ENCODE results near the gene DMXL2.

DMXL2 gene

DNA sequence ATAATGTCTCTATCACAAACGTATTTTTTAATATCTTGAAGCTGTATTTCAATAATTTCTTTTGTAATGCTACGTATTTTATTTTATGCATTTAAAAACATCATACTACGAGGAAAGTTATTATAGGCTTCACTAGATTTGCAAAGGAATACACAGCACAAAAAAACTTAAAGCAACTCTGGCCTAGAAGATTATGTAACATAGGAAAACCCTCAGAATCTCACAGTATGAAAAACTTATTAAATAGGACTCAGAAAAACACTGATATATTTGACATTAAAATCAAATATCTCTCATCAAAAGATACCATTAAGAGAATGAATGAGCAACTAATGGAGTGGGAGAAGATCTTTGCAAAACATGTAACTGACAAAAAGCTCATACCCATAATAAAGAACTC, 63.7 kb downstream of the DMXL2 start:
- H3K4me3 ChIP-seq (ENCODE audit: low read depth, low read length) = no peak overlapping the region
- TF ChIP-seq, protein P1, sequence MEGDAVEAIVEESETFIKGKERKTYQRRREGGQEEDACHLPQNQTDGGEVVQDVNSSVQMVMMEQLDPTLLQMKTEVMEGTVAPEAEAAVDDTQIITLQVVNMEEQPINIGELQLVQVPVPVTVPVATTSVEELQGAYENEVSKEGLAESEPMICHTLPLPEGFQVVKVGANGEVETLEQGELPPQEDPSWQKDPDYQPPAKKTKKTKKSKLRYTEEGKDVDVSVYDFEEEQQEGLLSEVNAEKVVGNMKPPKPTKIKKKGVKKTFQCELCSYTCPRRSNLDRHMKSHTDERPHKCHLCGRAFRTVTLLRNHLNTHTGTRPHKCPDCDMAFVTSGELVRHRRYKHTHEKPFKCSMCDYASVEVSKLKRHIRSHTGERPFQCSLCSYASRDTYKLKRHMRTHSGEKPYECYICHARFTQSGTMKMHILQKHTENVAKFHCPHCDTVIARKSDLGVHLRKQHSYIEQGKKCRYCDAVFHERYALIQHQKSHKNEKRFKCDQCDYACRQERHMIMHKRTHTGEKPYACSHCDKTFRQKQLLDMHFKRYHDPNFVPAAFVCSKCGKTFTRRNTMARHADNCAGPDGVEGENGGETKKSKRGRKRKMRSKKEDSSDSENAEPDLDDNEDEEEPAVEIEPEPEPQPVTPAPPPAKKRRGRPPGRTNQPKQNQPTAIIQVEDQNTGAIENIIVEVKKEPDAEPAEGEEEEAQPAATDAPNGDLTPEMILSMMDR (IDR thresholded peaks at IDR 0.05; ENCODE audit: low read depth, low read length) = no peak

DNA sequence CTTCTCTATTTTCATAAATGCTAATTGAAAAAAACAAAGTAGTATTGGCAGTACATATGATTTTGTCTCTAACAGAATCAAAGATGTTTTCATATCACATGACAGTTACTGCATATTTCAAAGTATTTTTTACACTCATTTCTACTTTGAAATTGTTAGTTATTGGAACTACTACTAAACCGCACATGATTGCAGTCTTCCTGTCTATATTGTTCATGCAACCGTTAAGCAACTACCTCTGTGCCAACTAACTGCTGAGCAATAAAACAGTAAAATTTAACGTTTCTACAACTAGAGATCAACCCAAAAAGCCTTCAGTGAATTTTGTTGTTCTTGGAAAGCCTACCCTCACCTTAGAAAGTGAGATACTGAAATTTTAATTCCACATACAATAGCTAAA, 64.2 kb downstream of the DMXL2 start:
- TF ChIP-seq, protein P1 (IDR thresholded peaks at IDR 0.05; ENCODE audit: low read depth, low read length) = no peak
- H3K4me3 ChIP-seq (ENCODE audit: low read depth, low read length) = no peak overlapping the region

DNA sequence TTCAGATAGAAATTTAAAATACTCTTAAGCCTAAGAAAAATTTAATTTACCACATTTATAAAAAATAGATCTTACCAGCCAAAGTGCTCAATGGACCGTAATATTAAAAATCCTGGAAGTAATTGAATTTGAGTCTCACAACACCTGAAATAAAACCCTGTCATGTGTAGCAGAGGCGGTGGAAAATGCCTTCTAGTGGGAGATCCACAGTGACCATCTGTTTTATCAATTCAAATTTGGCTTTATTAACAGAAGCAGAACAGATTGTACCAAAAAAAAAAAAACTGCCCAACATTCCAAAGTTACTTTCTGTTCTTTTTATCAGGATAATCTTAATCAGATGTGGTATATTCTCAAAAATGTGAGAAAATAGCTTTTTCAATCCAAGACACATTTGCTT, 71.7 kb downstream of the DMXL2 start:
- TF ChIP-seq, protein P1 (IDR thresholded peaks at IDR 0.05; ENCODE audit: low read depth, low read length) = no peak
- H3K4me3 ChIP-seq (ENCODE audit: low read depth, low read length) = no peak overlapping the region

DNA sequence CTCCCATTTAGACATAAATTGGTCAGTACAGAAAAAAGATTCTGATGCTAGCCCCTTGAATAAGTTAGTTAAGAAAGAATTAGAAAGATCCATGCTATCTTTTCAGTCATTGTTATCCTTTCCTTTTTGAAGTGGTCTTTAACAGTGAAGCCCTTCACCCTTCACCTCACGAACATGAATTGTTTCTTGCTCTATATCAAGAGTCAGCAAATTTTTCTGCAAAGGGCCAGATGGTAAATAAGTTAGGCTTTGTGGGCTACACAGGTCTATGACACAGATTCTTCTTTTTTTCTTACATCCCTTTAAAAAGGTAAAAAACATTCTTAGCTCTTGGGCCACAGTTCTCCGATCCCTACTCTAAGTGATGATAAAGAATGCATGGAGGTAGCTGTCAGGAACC, 74.9 kb downstream of the DMXL2 start:
- no peak overlapping the region for H3K4me3 ChIP-seq (ENCODE audit: low read depth, low read length)
- TF ChIP-seq, protein P1 (IDR thresholded peaks at IDR 0.05; ENCODE audit: low read depth, low read length) = no peak

DNA sequence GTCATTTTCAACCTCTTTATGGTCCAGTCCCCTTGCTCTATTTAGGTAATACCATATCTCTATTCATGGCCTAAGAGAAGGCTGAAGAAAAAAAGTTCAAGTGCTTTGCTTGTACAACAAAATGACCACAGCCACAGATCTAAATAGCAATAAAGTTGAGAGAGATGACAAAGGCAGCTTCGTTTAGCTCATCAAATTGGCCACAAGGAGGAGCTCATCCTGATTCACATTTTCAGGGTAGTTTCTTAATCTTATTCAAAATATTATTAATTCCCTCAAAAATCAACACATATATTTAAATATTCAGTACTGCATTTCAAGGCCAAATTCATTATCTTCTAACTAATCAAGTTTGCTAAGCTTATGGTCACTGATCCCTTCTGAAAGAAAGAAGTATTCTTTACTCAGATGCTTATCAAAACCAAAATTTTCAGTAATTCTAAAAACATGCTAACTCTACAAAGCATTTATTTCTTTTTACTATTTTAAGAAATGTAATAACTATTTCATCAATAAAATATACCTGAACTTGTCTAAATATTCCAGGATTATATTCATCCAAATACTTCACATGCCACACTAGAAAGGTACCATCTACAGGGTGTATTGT, 85.5 kb downstream of the DMXL2 start:
- no peak overlapping the region for H3K4me3 ChIP-seq (ENCODE audit: low read depth, low read length)
- TF ChIP-seq, protein P1 (IDR thresholded peaks at IDR 0.05; ENCODE audit: low read depth, low read length) = peak; percentile 49

- TF ChIP-seq, protein P1 (IDR thresholded peaks at IDR 0.05; ENCODE audit: low read depth, low read length) = no peak
- H3K4me3 ChIP-seq (ENCODE audit: low read depth, low read length) = no peak overlapping the region
Measured at GRCh38 chr15:51533672-51534398, 88.7 kb downstream of the DMXL2 start.

DNA sequence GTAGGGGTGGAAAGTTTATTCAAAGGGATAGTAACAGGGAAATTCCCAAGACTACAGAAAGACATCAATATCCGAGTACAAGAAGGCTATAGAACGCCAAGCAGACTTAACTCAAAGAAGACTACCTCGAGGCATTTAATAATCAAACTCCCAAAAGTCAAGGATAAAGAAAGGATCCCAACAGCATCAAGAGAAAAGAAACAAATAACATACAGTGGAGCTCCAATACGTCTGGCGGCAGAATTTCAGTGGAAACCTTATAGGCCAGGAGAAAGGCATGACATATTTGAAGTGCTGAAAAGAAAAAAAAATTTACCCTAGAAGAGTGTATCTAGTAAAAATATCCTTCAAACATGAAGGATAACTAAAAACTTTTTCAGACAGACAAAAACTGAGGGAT, 95.6 kb downstream of the DMXL2 start:
- H3K4me3 ChIP-seq (ENCODE audit: low read depth, low read length) = no peak overlapping the region
- TF ChIP-seq, protein P1 (IDR thresholded peaks at IDR 0.05; ENCODE audit: low read depth, low read length) = no peak

Data from WI38 (cell line).